Upper lobe of left lung (tissue), 4 donors: ENCODE measurements around the gene LINS1.

Experiments
- POLR2A ChIP-seq, 4 donors: fragments of 450-650 bp; IDR thresholded peaks; one replicate each; pipeline ENCODE4 v1.5.1; 2016 to 2017; ENCODE audit warnings: antibody characterized with exemption in 4 of 4, mild to moderate bottlenecking in 2 of 4
- TF ChIP-seq, protein P1 (sequence below), 6 experiments: fragments of 450-650 bp in 4 of 6; fragments of 200-600 bp in 2 of 6; sonication (generic) in 2 of 6; IDR thresholded peaks; one replicate each; pipeline ENCODE4 v1.5.1; 2016 to 2019; ENCODE audit warnings: antibody characterized with exemption in 6 of 6

DNA sequence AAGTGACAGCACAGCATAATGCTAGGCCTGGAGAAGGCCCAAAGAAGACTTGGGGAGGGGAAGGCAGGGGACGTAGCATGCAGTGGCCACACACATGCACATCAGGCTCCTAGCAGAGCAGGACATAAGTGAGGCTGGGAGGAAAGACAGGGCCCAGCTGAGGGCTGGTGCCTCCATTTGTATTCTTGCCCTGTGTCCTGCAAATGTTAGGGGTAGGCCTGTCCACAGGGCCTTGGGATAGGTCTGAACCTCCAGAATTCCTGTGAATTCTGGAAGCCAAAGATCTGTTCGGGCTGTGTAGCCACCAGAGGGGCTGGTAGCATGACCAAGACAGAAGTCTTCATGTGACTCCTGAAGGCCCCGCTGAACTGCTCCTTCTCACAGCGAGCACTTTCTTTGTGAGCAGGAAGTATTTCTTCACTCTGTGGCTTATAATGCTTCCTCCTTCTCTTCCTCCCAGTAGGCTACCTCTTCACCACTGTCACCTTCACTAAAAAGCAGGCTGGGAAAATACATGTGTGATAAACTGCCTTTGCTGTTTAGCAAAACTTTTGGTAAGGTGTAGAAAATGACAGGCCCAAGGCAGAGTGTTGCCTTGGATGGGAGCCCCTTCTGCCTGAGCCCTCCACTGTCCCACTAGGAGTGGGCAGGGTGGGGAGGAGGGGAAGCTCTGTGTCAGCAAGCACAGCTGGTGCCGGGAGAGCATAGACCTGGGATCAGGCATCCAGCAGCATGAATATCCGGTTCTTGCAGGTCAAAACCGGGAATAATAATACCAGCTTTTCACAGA lies 81.7 kb downstream of the LINS1 start:
- TF ChIP-seq, protein P1, sequence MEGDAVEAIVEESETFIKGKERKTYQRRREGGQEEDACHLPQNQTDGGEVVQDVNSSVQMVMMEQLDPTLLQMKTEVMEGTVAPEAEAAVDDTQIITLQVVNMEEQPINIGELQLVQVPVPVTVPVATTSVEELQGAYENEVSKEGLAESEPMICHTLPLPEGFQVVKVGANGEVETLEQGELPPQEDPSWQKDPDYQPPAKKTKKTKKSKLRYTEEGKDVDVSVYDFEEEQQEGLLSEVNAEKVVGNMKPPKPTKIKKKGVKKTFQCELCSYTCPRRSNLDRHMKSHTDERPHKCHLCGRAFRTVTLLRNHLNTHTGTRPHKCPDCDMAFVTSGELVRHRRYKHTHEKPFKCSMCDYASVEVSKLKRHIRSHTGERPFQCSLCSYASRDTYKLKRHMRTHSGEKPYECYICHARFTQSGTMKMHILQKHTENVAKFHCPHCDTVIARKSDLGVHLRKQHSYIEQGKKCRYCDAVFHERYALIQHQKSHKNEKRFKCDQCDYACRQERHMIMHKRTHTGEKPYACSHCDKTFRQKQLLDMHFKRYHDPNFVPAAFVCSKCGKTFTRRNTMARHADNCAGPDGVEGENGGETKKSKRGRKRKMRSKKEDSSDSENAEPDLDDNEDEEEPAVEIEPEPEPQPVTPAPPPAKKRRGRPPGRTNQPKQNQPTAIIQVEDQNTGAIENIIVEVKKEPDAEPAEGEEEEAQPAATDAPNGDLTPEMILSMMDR (IDR thresholded peaks at IDR 0.05) = no peak
- TF ChIP-seq POLR2A (IDR thresholded peaks at IDR 0.05) = no peak
